Measurements from ENCODE around the gene MLLT10. TPM values are rescaled to one million over a fixed set of nuclear protein-coding genes. Genes with fewer than 3 reads are reported as not detected.

MLLT10 gene
- total and polyA plus RNA-seq, 8 donors, result 39.9 to 55.2 (median 49.2) TPM

GRCh38 chr10:21494191-21495001 lies 39.6 kb upstream of the MLLT10 start:
- Histone ChIP-seq H3K27me3 (peaks cover 6 to 60% of the 10 kb centered on the region in 2 donors), H3K27ac (peak overlapping the region in 1 of 2 donors; percentile 46), H3K36me3 (no peaks in the 10 kb centered on the region), H3K9me3 (no peaks in the 10 kb centered on the region), H3K4me1 (peaks cover 0 to 42% of the 10 kb centered on the region in 2 donors), H3K4me3 (peak overlapping the region; percentile 62 to 76)
- DNase-seq (peak in 1 of 4 donors; percentile 89), ATAC-seq (peak; percentile 46)
- TF ChIP-seq, protein P1, sequence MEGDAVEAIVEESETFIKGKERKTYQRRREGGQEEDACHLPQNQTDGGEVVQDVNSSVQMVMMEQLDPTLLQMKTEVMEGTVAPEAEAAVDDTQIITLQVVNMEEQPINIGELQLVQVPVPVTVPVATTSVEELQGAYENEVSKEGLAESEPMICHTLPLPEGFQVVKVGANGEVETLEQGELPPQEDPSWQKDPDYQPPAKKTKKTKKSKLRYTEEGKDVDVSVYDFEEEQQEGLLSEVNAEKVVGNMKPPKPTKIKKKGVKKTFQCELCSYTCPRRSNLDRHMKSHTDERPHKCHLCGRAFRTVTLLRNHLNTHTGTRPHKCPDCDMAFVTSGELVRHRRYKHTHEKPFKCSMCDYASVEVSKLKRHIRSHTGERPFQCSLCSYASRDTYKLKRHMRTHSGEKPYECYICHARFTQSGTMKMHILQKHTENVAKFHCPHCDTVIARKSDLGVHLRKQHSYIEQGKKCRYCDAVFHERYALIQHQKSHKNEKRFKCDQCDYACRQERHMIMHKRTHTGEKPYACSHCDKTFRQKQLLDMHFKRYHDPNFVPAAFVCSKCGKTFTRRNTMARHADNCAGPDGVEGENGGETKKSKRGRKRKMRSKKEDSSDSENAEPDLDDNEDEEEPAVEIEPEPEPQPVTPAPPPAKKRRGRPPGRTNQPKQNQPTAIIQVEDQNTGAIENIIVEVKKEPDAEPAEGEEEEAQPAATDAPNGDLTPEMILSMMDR (IDR thresholded peaks at IDR 0.05), result no peak
- intact Hi-C loops (cut with DNase I), result loop anchor here in 1 of 2 donors (10.0 kb wide), 2 partner anchors 210 to 1500 kb away; no protein-coding TSS in a partner anchor

DNA sequence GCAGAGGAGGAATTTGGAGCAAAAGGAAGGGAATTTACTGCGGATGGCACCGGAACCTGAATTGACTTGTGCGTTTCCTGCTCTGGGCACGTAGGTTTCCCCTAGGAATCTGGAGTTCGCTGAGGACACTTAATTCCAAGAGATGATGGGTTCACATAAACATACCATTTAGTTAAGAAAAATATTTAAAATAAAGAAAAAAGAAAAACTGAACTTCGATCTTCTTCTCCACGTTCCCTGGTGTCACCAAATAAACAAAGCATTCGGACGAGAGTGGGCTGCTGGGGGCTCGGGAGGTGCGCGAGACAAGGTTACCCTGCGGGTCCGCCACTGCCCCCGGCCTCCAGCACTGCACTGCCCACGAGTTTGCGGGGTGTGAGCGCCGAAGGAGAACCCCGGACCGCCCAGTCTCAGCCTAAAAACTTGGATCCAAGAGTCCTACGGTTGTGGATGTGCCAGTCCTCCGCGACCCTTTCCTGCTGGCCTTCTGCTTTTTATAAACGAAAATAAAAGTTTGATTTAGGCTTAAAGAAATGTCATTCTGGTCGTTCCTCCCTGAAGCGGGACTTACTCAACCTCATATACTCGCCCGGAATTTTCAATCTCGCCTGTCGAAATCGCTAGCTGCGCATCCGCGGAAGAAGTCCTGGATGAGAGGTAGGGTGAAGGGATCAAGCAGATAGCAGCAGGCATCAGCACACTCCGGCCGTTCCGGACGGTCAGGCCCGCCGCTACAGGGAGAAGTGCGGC lies 38.9 kb upstream of the MLLT10 start:
- Histone ChIP-seq H3K4me3 (peak overlapping the region; percentile 62 to 76), H3K27me3 (peaks cover 9 to 68% of the 10 kb centered on the region in 2 donors), H3K27ac (peak overlapping the region; percentile 46 to 50), H3K36me3 (no peaks in the 10 kb centered on the region), H3K4me1 (peaks cover 0 to 50% of the 10 kb centered on the region in 2 donors), H3K9me3 (no peaks in the 10 kb centered on the region)
- DNase-seq (peak in 1 of 4 donors; percentile 81), ATAC-seq (peak; percentile 5)
- intact Hi-C loops (cut with DNase I), result loop anchor here in 1 of 2 donors (10.0 kb wide), 2 partner anchors 210 to 1500 kb away; no protein-coding TSS in a partner anchor
- TF ChIP-seq, protein P1 (IDR thresholded peaks at IDR 0.05), result no peak

DNA sequence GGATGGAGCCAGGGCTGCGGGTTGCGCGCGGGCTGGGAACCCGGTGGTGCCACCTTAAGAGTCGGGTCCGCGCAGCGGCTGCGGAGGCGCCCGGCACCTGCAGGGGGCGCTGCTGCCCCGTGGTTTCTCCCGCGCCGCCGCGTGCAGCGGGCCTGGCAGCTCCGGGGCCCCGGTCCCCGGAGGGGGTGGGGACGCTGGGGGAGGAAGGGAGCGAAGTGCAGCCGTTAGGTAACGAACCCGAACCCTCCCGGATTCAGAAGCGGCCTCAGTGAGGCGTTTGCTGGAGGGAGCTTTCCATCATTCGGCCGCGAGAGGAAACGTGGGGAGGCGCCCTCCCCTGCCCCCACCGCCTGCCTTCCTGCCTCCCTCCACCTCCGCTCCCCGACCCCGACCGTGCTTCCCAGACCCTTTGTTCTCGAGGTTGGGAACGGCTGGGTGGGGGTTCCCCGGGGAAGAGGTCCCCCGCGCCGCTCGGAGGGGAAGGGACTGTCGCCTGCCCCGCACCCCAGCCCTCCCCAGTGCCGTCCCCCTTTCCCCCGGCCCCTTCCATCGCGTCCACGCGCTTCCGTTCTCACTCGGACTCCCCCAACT lies 38.2 kb upstream of the MLLT10 start:
- peak; percentile 93 for ATAC-seq
- Histone ChIP-seq H3K4me3 (peak overlapping the region; percentile 62 to 76), H3K36me3 (no peaks in the 10 kb centered on the region), H3K27me3 (peaks cover 9 to 74% of the 10 kb centered on the region in 2 donors), H3K9me3 (no peaks in the 10 kb centered on the region), H3K4me1 (peaks cover 0 to 51% of the 10 kb centered on the region in 2 donors), H3K27ac (peak overlapping the region; percentile 50 to 62)
- TF ChIP-seq, protein P1 (IDR thresholded peaks at IDR 0.05), result peak; percentile 98 to 99
- DNase-seq, result peak; percentile 86 to 97 (median 94)
- intact Hi-C loops (cut with DNase I), result loop anchor here in 1 of 2 donors (10.0 kb wide), 2 partner anchors 211 to 1499 kb away; no protein-coding TSS in a partner anchor

DNA sequence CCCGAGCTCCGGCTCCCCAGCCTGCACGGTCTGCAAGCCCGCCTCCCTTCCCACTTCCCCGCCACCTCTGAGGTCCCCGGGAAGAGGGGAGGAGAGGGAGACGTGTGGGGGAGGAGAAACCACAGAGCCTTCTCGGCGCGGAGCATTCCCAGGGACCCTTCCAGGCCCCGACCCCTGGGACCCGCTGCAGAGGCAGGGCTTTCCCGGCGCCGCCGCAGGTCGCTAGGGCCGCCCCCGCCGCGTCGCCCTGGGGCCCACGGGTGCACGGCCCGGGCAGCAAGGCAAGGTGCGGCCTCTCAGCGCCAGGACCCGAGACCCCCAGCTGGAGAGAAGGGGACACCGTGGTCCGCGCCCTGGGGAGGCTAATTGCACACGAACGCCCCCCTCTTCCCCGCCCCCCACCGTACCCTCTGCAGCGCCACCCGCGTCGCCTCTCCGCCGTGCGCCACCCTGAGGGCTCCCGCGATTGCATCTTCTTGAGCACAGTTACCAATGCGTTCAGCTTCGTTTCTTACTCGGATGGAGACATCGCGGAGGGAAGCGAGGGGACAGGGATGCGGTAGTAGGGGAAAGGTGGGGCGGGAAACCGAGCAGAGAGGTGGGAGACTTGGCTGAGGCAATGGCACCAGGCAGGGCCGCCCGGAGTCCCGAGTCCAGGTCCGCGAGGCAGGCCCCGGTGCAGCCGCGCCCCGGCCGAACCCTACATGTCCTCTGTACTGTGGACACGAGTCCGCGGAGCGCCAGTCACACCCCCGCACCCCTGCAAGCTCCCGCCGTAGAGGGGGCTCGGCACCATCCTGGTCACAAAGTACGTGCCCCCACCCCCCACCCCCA lies 37.5 kb upstream of the MLLT10 start:
- intact Hi-C loops (cut with DNase I), result loop anchor here in 1 of 2 donors (10.0 kb wide), 2 partner anchors 212 to 1498 kb away; no protein-coding TSS in a partner anchor
- Histone ChIP-seq H3K4me1 (peaks cover 0 to 51% of the 10 kb centered on the region in 2 donors), H3K9me3 (no peaks in the 10 kb centered on the region), H3K36me3 (no peaks in the 10 kb centered on the region), H3K27ac (peak overlapping the region; percentile 50 to 62), H3K27me3 (peaks cover 9 to 74% of the 10 kb centered on the region in 2 donors), H3K4me3 (peak overlapping the region; percentile 62 to 76)
- ATAC-seq, result peak; percentile 61
- TF ChIP-seq, protein P1 (IDR thresholded peaks at IDR 0.05), result no peak
- peak in 3 of 4 donors; percentile 75 to 86 (median 77) for DNase-seq
